DMS53 (cell line): ENCODE data around the gene NTSR2.
"Not testable (repeated sequence)": the region's sequence is repeated elsewhere in the genome, so short reads cannot be mapped to it uniquely, and the experiment has no call there.

Experiments
- DNase-seq: peaks from one replicate; lab custom pipeline; 2025; lab: John Stamatoyannopoulos, UW

Gene NTSR2

DNA sequence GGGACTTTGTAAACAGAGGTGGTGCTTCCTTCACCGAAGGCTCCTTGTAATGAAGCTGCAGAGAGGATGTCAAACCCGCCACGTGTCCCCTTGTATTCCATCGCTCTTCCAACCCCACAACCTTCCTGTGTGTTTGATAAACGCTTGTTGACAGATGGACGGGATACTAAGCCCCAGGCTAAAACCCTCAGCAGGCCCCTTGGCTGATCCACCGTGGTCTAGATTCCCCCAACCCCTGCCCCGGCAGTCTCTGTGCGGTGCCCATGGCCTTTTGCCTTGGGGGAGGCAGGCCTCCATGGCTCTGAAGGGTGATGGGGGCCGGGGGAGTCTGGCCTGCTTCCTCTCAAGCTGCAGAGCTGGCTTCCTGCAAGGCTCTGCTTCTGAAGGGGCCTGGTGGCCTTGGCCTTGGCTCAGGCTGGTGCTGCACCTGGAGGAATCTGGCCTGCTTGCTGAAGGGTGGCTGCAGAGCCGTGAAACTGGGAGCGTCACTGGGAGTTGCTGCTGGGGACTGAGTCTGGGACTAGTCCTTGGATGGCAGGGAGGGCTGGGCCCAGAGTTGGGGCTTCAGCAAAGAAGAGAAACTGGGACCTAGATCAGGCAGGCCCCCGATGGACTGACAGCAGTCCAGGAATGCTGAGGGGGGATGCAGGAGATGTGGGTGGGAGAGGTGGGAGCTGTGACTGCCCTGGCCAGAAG is 9.6 kb upstream of the NTSR2 start:
- DNase-seq, result no peak

DNA sequence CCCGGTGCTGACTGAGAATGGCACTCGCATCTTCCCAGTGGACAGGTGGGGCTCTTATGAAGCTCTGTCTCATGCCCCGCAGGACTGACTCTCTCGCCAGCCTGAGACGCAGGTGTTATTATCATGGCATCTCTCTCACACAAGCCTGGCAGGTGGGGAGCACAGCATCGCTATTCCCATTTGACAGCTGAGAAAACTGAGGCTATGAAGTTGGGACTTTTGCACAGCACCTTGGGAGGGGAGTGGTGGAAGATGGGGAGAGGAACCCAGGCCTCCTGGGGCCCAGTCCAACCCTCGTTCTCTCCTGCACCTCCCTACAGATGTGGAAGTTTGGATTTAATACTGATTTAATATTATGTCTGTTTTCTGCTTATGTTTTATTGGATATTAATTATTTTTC is 9.0 kb upstream of the NTSR2 start:
- no peak for DNase-seq

GRCh38 chr2:11678306-11678960 is 8.4 kb upstream of the NTSR2 start:
- DNase-seq, result no peak

- DNase-seq, result no peak
Measured at GRCh38 chr2:11677136-11678055, 7.4 kb upstream of the NTSR2 start.

DNA sequence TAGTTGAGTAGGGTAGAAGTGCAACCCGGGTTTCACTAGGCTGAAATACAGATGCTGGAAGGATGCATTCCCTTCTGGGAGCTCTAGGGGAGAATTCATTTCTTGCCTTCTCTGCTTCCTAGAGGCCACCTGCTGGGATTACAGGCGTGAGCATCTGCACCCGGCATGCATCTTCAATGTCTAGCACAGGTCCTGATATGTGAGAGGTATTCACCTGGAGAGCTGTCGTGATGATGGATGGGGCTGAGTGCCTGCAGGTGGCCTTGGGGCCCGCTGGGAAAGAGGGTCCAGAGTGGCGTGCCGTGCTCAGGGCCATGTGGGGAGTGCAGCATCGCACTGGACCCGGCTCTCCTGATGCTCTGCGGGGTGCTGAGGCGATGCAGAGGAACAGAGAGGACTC is 6.6 kb upstream of the NTSR2 start:
- peak; percentile 79 for DNase-seq

DNA sequence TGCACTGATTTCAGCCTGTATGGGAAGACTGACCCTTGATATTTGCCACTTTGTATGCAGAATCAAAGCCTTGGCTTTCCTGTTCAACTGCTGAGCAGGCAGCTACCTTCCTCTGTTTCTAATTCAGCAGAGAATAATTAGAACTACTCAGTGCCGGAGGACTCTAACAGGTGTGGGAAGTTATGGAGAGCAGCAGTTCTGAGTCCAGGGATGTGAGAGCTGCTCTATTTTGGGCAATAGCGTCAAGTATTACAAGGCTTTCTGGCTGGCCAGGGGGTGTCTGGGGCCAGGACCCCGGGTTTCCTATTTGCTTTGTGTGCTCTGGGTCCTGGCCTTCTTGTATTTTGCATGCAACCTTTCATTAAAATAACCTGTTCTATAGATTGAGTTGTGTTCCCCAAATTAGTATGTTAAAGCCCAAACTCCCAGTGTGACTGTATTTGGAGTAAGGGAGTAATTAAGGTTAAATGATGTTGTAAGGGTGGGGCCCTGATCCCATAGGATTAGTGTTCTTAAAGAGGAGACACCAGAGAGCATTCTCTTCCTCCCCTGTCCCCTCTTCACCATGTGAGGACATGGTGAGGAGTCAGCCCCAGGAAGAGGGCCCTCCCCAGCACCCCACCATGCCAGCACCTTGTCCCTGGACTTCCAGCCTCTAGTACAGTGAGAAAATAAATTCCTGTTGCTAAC is 5.6 kb upstream of the NTSR2 start:
- no peak for DNase-seq

- DNase-seq, result no peak
Measured at GRCh38 chr2:11674983-11675382, 5.0 kb upstream of the NTSR2 start.

- DNase-seq, result no peak
Measured at GRCh38 chr2:11672407-11672806, 2.4 kb upstream of the NTSR2 start.

DNA sequence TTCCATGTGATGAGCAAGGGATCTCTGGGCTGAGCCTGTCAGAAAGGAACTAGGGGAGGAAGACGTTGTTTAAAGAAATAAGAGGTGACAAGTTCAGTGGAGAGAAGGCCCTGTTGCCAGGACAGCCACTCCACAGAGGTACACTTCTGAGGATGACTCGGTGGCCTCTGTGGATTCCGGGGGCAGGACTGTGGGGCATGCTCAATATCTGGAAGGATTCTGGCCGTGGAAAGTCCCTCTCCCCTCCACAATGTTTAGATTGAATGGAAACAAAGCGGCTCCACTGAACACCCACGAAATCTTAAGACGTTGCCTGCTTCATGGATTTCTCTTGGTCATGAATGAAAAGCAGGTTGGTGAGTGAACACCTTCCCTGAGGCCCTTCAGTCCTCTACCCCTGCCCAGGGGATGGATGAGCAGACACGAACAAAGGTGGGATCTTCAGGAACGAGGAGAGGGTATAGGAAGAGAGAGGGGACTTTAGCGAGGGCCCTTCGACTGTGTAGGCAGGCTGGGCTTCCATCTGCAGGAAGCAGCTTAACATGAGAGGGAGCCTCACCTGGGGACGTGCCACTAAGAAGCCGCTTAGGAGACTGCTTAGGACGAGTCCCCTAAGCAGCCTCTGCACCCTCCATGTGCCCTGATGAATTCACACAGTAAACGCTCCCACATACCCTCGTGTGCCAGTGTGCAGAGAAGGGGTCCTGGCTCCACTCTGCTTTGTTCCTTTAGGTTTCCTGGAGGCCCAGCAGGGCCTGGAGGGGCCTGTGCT is 1.9 kb downstream of the NTSR2 start:
- no peak for DNase-seq

DNA sequence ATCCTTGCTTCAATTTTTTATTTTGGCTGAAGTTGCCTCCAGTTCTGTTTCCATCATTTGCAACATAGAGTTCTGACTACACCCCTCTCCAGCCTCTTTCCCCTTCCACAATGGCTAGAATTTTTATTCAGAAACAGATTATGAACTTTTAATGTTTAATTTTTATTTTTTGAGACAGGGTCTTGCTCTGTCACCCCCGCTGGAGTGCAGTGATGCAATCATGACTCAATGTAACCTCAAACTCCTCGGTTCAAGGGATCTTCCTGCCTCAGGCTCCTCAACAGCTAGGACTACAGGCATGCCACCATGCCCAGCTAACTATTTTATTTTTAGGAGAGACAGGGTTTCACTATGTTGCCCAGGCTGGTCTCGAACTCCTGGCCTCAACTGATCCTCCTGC is 2.8 kb downstream of the NTSR2 start:
- no peak for DNase-seq

DNA sequence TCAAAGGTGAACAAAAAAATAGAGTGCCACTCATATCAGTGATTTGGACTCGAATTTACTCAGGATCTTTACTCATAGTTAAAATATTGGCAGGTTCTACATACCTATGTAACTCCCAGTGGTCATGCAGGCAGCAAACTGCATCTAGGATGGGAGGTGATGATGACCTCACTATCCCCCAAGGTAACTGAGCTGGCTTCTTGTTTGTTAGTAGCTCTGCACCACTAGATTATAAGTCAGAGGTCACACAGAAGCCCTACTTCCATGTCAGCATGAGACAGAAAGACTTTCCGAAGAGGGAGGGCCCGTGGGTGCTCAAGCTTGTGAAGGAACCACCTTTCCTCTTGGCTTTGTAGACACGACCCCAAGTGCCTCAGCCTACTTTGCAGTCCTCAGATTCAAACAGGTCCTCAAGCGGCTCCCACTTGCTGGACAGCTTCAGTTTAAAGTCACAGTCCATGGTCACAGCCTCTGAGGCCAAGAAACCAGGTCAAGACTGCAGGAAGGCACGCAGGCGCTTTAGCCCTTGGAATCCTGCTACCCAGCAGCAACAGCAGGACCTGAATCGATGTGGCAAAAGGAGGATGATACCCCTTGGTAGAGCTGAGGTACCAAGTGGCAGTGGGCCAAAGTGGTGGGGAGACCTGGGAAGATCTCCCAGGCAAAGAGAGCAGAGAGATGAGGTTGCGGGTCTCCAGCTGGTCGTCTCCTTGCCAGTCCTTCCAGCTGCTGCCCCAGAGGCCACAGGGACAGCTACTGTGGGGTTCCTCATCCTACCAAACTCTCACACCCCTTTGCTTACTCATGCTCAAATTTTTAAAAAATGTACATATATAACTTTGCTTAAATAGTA is 4.3 kb downstream of the NTSR2 start:
- no peak for DNase-seq

- DNase-seq, result no peak
Measured at GRCh38 chr2:11665028-11665427, 5.0 kb downstream of the NTSR2 start.

DNA sequence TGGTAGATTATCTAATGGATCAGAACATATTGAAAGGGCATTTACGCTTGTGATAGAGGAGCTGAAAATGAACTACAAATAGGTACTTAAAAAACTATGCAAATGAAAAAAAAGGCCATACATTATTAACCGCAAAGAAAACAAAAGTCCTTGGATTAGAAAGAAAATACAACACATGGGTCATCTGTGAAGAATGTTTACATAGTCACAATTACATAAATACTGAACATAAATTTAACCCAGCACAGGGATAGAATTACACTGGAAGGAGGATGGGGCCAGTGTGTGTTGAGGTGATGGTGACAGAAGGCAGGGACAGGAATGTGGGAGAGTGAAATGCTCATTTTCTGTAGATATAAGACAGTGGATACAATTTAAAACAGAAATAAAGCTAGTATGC is 6.6 kb downstream of the NTSR2 start:
- DNase-seq, result peak; percentile 49

DNA sequence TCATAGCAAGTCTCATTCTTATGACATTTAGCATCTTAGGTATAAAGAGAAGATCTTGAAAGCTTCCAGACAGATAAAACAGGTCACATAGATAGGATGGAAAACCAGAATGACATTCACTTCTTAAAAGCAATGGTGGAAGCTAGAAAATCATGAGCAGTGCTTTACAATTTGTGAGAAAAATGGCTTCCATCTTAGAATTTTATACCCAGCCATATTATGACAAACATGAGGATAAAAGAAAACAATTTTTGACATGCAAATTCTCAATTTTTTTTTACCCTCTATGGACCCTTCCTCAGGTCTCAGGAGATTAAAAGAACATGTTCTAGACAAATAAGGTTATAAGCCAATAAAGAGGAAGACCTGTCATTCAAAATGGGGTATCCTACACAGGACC is 7.1 kb downstream of the NTSR2 start:
- no peak for DNase-seq

DNA sequence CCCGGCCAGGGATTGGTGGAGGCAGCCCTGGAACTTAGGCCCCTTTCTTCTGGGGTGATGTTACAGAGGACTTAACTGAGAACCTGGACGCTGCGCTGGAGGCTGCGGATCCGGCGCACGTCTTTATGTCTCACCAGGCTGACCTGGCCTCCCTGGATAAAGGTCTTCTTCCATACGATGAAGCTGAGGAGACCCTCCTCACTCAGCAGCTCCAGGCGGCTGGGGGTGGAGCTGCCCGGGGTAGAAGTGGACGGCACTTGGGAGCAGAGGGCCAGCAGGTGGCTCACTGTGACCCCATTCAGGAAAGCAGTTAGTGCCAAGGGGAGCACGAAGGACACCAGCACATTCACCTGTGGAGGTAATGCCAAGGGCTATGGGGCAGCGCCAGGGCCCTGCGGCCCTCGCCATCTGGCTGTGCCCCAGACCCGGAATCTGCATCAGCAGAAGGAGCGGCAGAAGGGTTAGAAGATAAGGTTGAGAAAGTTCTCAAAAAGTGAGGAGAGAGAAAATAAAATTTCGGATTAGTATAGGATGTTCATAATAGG is 8.0 kb downstream of the NTSR2 start:
- DNase-seq, result no peak

DNA sequence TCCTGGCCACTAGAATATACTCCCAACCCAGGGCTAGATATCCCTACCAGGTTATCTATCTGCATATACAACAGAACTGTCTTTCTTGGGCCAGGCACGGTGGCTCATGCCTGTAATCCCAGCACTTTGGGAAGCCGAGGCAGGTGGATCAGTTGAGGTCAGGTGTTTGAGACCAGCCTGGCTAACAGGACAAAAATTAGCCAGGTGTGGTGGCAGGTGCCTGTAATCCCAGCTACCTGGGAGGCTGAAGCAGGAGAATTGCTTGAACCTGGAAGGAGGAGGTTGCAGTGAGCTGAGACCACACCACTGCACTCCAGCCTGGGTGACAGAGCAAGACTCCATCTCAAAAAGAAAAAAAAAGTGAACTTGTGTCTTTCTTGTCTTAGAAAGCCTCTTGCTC is 9.6 kb downstream of the NTSR2 start:
- DNase-seq, result not testable (repeated sequence)

DNA sequence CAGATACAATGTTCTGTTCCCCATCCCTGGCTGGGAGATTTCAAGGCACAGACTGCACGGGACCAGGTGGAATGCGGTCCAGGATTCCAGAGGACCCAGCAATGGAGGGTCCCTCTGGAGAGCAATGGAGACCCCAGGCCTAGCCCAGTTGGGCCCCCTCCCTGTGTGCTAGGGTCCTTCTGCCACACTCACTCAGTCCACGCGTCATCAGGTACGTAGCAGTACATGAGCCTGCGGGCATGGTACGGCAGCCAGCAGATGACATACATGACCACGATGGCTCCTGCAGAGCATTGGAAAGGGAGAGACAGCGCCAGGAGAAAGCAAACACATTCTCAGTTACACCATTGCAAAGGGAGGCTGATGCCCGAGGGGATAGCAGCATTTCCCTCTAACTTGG is 10.1 kb downstream of the NTSR2 start:
- no peak for DNase-seq

- no peak for DNase-seq
Measured at GRCh38 chr2:11659115-11659475, 10.9 kb downstream of the NTSR2 start.

GRCh38 chr2:11658208-11659114 is 11.5 kb downstream of the NTSR2 start:
- DNase-seq, result peak; percentile 11
